ENCODE results near the gene STAB2. TPM values are rescaled to one million over a fixed set of nuclear protein-coding genes. Genes with fewer than 3 reads are reported as not detected.

Gene STAB2
- total and polyA plus RNA-seq, 2 donors (not counting 1 experiment from before 2014, with no cell fraction given): not detected

DNA sequence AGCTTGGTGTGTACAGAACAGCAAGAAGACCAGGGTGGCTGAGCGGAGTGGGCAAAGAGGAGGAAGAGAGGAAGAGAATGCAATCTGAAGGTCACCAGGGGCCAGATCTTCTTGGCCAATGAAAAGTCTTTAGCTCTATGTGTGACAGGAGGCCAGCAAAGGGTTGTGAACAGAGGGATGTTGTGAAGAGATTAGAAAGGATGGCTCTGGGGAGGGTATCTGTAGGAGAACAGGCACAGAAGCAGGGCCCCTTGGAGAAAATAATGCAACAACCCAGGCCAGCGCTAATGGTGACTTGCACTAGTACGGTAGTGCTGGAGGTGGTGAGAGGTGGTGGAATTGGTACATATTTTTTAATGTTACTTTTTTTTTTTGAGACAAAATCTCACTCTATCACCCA is 156.7 kb downstream of the STAB2 start:
- no peaks in the 10 kb centered on the region for H3K4me1 ChIP-seq (ENCODE audit: control insufficient read depth in 2 of 2, insufficient read depth in 2 of 2, low read length in 2 of 2)
- H3K4me3 ChIP-seq (ENCODE audit: control extremely low read depth in 1 of 5, extremely low read depth in 1 of 5, insufficient read depth in 1 of 5, low read depth in 2 of 5, low read length in 4 of 5): no peak overlapping the region
- no peaks in the 10 kb centered on the region for H3K4me1 Mint-ChIP-seq
- TF ChIP-seq, protein P1, sequence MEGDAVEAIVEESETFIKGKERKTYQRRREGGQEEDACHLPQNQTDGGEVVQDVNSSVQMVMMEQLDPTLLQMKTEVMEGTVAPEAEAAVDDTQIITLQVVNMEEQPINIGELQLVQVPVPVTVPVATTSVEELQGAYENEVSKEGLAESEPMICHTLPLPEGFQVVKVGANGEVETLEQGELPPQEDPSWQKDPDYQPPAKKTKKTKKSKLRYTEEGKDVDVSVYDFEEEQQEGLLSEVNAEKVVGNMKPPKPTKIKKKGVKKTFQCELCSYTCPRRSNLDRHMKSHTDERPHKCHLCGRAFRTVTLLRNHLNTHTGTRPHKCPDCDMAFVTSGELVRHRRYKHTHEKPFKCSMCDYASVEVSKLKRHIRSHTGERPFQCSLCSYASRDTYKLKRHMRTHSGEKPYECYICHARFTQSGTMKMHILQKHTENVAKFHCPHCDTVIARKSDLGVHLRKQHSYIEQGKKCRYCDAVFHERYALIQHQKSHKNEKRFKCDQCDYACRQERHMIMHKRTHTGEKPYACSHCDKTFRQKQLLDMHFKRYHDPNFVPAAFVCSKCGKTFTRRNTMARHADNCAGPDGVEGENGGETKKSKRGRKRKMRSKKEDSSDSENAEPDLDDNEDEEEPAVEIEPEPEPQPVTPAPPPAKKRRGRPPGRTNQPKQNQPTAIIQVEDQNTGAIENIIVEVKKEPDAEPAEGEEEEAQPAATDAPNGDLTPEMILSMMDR (IDR thresholded peaks at IDR 0.05): no peak
- no peak for TF ChIP-seq EZH2 (IDR thresholded peaks at IDR 0.05; ENCODE audit: borderline replicate concordance, insufficient read depth, low read depth, low read length, poor library complexity, severe bottlenecking)
- WGBS (ENCODE audit: insufficient coverage): 100% methylated on average over 1 of the region's 3 CpGs
- no peaks in the 10 kb centered on the region for H3K9me3 ChIP-seq (ENCODE audit: control extremely low read depth in 1 of 3, control insufficient read depth in 2 of 3, insufficient read depth in 1 of 3, low read length in 2 of 3)
- no peak overlapping the region for H2AFZ ChIP-seq (ENCODE audit: insufficient read depth, low read depth, low read length, poor library complexity, severe bottlenecking)
- POLR2A ChIA-PET: no interaction called here
- H3K9ac ChIP-seq (ENCODE audit: low read length): no peak overlapping the region
- ATAC-seq (ENCODE audit: low read depth) (no peak), DNase-seq (no peak)
- no peak overlapping the region for H3K4me3 Mint-ChIP-seq
- no peaks in the 10 kb centered on the region for H3K36me3 ChIP-seq (replicated peaks in 1 of 2; ENCODE audit: control extremely low read depth in 1 of 2, control insufficient read depth in 1 of 2, extremely low read depth in 1 of 2, insufficient read depth in 2 of 2, low read length in 1 of 2)
- no peak overlapping the region for H3K27ac Mint-ChIP-seq
- CTCF ChIA-PET: no interaction called here
- no peaks in the 10 kb centered on the region for H3K9me3 Mint-ChIP-seq (ENCODE audit: insufficient read depth)
- no peak overlapping the region for H3K4me2 ChIP-seq (replicated peaks; ENCODE audit: low read depth, low read length, poor library complexity, severe bottlenecking)
- H3K27me3 ChIP-seq (replicated peaks in 1 of 4; ENCODE audit: control extremely low read depth in 1 of 4, control insufficient read depth in 3 of 4, insufficient read depth in 4 of 4, low read length in 3 of 4): no peaks in the 10 kb centered on the region
- intact Hi-C loops (cut with micrococcal nuclease): no loop called here
- no peaks in the 10 kb centered on the region for H3K79me2 ChIP-seq (ENCODE audit: control insufficient read depth, insufficient read depth, low read length)
- peaks cover 7% of the 10 kb centered on the region for H3K27me3 Mint-ChIP-seq
- no peak overlapping the region for H3K27ac ChIP-seq (ENCODE audit: low read length in 2 of 2)
- H4K20me1 ChIP-seq (ENCODE audit: control insufficient read depth, insufficient read depth, low read length, poor library complexity, severe bottlenecking): no peaks in the 10 kb centered on the region

DNA sequence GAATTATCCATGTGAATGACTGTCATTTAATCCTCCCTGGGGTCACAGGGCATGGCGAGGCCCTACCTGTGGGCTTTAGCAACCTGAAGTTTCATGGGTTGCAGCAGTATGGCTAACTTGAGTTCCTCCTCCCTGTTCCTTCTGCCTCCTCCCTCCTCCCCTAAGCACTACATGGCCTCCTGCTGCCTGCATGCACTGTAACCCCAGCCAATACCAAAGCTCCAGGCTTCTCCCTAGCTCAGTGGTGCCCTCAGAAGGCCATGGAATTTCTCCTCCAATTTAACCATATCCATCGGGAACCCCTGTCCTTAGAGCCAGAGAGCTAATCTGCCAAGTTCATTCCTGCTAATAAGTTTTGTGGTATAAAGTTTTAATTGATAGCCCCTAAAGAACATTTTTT is 158.9 kb downstream of the STAB2 start:
- TF ChIP-seq EZH2 (IDR thresholded peaks at IDR 0.05; ENCODE audit: borderline replicate concordance, insufficient read depth, low read depth, low read length, poor library complexity, severe bottlenecking): no peak
- TF ChIP-seq, protein P1 (IDR thresholded peaks at IDR 0.05): no peak
- intact Hi-C loops (cut with micrococcal nuclease): no loop called here
- no peak overlapping the region for H3K4me2 ChIP-seq (replicated peaks; ENCODE audit: low read depth, low read length, poor library complexity, severe bottlenecking)
- H3K4me1 ChIP-seq (ENCODE audit: control insufficient read depth in 2 of 2, insufficient read depth in 2 of 2, low read length in 2 of 2): no peaks in the 10 kb centered on the region
- no peak for DNase-seq
- H3K79me2 ChIP-seq (ENCODE audit: control insufficient read depth, insufficient read depth, low read length): no peaks in the 10 kb centered on the region
- 89% methylated on average over 1 of the region's 2 CpGs for WGBS (ENCODE audit: insufficient coverage)
- H3K27ac Mint-ChIP-seq: no peak overlapping the region
- H3K4me1 Mint-ChIP-seq: no peaks in the 10 kb centered on the region
- H2AFZ ChIP-seq (ENCODE audit: insufficient read depth, low read depth, low read length, poor library complexity, severe bottlenecking): no peak overlapping the region
- no peak for ATAC-seq (ENCODE audit: low read depth)
- peaks cover 0 to 3% (median 0%) of the 10 kb centered on the region in 4 experiments for H3K27me3 ChIP-seq (replicated peaks in 1 of 4; ENCODE audit: control extremely low read depth in 1 of 4, control insufficient read depth in 3 of 4, insufficient read depth in 4 of 4, low read length in 3 of 4)
- H3K9ac ChIP-seq (ENCODE audit: low read length): no peak overlapping the region
- H3K9me3 Mint-ChIP-seq (ENCODE audit: insufficient read depth): no peaks in the 10 kb centered on the region
- no peaks in the 10 kb centered on the region for H4K20me1 ChIP-seq (ENCODE audit: control insufficient read depth, insufficient read depth, low read length, poor library complexity, severe bottlenecking)
- H3K27me3 Mint-ChIP-seq: peaks cover 10% of the 10 kb centered on the region
- no peaks in the 10 kb centered on the region for H3K36me3 ChIP-seq (replicated peaks in 1 of 2; ENCODE audit: control extremely low read depth in 1 of 2, control insufficient read depth in 1 of 2, extremely low read depth in 1 of 2, insufficient read depth in 2 of 2, low read length in 1 of 2)
- H3K4me3 Mint-ChIP-seq: no peak overlapping the region
- POLR2A ChIA-PET: no interaction called here
- H3K27ac ChIP-seq (ENCODE audit: low read length in 2 of 2): no peak overlapping the region
- CTCF ChIA-PET: no interaction called here
- no peaks in the 10 kb centered on the region for H3K9me3 ChIP-seq (ENCODE audit: control extremely low read depth in 1 of 3, control insufficient read depth in 2 of 3, insufficient read depth in 1 of 3, low read length in 2 of 3)
- no peak overlapping the region for H3K4me3 ChIP-seq (ENCODE audit: control extremely low read depth in 1 of 5, extremely low read depth in 1 of 5, insufficient read depth in 1 of 5, low read depth in 2 of 5, low read length in 4 of 5)
